Adrenal gland (tissue), 5 donors: ENCODE results near the gene RNF40.

Experiments
- POLR2A ChIP-seq, 2 donors: fragments of 450-650 bp; IDR thresholded peaks; one replicate each; pipeline ENCODE4 v1.6.1; 2017; ENCODE audit warnings: antibody characterized with exemption in 2 of 2, mild to moderate bottlenecking in 2 of 2, moderate library complexity in 1 of 2
- TF ChIP-seq, protein P1 (sequence below), 6 experiments: fragments of 450-650 bp in 4 of 6; fragments of 200-600 bp in 2 of 6; sonication (generic) in 1 of 6; IDR thresholded peaks; 1 replicate in 5 of 6; 2 replicates in 1 of 6; pipeline versions ENCODE4 v1.5.1 to v1.8.0; 2016 to 2021; ENCODE audit warnings: antibody characterized with exemption in 6 of 6, mild to moderate bottlenecking in 2 of 6, moderate library complexity in 1 of 6
- donor health status: DM: no; HTN: no; CAD: no.

DNA sequence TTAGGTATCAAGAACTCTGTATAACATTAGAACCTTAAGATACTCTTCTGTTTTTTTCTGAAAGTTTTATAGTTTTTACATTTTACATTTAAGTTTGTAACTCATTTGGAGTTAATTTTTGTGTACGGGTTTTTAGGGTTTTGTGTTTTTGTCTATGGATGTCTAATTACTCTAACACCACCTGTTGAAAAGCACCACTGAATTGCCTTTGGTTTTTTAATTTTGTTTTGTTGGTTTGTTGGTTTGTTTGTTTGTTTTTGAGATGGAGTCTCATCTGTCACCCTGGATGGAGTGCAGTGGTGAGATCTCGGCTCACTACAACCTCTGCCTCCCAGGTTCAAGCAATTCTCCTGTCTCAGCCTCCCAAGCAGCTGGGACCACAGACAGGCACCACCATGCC lies 54.6 kb downstream of the RNF40 start:
- TF ChIP-seq POLR2A (IDR thresholded peaks at IDR 0.05): no peak
- TF ChIP-seq, protein P1, sequence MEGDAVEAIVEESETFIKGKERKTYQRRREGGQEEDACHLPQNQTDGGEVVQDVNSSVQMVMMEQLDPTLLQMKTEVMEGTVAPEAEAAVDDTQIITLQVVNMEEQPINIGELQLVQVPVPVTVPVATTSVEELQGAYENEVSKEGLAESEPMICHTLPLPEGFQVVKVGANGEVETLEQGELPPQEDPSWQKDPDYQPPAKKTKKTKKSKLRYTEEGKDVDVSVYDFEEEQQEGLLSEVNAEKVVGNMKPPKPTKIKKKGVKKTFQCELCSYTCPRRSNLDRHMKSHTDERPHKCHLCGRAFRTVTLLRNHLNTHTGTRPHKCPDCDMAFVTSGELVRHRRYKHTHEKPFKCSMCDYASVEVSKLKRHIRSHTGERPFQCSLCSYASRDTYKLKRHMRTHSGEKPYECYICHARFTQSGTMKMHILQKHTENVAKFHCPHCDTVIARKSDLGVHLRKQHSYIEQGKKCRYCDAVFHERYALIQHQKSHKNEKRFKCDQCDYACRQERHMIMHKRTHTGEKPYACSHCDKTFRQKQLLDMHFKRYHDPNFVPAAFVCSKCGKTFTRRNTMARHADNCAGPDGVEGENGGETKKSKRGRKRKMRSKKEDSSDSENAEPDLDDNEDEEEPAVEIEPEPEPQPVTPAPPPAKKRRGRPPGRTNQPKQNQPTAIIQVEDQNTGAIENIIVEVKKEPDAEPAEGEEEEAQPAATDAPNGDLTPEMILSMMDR (IDR thresholded peaks at IDR 0.05): no peak
